IMR-90 (cell line): ENCODE results near the gene NPIPB5. TPM values are rescaled to one million over a fixed set of nuclear protein-coding genes. Genes with fewer than 3 reads are reported as not detected.
"Not testable (repeated sequence)": the region's sequence is repeated elsewhere in the genome, so short reads cannot be mapped to it uniquely, and the experiment has no call there.

ENCODE experiments used
- ATAC-seq: fragments of 200-7000 bp; cut with Tn5 transposase; 2 replicates; pipeline ENCODE4 v1.9.1; 2020; ENCODE audit warnings: low read depth, mild to moderate bottlenecking, moderate library complexity
- Bru-seq: library from RNA; stranded (reverse); fragments of 400-500 nt; gene quantifications from one replicate; lab custom pipeline; 2021; lab: Mats Ljungman, UMichigan
- BruChase-seq, 2 experiments: library from RNA; stranded (reverse); fragments of 400-500 nt; gene quantifications; one replicate each; lab custom pipeline; 2021; lab: Mats Ljungman, UMichigan
- BruUV-seq: library from RNA; stranded (reverse); fragments of 400-500 nt; replicated peaks from 2 replicates; lab custom pipeline; 2021; lab: Mats Ljungman, UMichigan
- CTCF ChIA-PET: fragments of 300-600 bp; formaldehyde crosslinking; extraction: SDS; loops from one replicate; lab custom pipeline; 2021; ENCODE audit warnings: antibody characterized with exemption; lab: Yijun Ruan, JAX
- POLR2A ChIA-PET: fragments of 300-600 bp; sonication (Branson Sonifier 250); formaldehyde crosslinking; loops from one replicate; lab custom pipeline; 2022; ENCODE audit warnings: antibody characterized with exemption; ENCODE audit not compliant: unreplicated experiment; lab: Charles Lee
- DNase-seq: peaks from one replicate; pipeline ENCODE4 v3.0.0; 2013
- H2AFZ ChIP-seq: replicated peaks from 2 replicates; pipeline ENCODE3; 2013; ENCODE audit warnings: low read length, mild to moderate bottlenecking; ENCODE audit not compliant: poor library complexity
- H2AK5ac ChIP-seq: 2 replicates; pipeline ENCODE4 v1.6.1; 2013; ENCODE audit warnings: low read depth, low read length, inconsistent platforms
- H2AK9ac ChIP-seq: replicated peaks from 2 replicates; pipeline ENCODE3; 2013; ENCODE audit warnings: mild to moderate bottlenecking, low read depth, low read length, moderate library complexity; ENCODE audit not compliant: poor library complexity
- H2BK120ac ChIP-seq: 2 replicates; pipeline ENCODE4 v1.6.1; 2013; ENCODE audit warnings: low read depth, low read length, inconsistent platforms
- H2BK15ac ChIP-seq: 3 replicates; pipeline ENCODE4 v1.6.1; 2013; ENCODE audit warnings: low read depth, low read length, inconsistent platforms
- H2BK20ac ChIP-seq: 2 replicates; pipeline ENCODE4 v1.6.1; 2013; ENCODE audit warnings: low read depth, mild to moderate bottlenecking, inconsistent platforms, low read length, moderate library complexity
- H2BK5ac ChIP-seq: 2 replicates; pipeline ENCODE4 v1.6.1; 2013; ENCODE audit warnings: mild to moderate bottlenecking, low read depth, low read length, inconsistent platforms; ENCODE audit not compliant: poor library complexity, severe bottlenecking
- H3K14ac ChIP-seq: replicated peaks from 2 replicates; pipeline ENCODE4 v1.6.1; 2013; ENCODE audit warnings: low read depth, low read length, inconsistent platforms
- H3K18ac ChIP-seq: 2 replicates; pipeline ENCODE4 v1.6.1; 2013; ENCODE audit warnings: low read depth, low read length, control low read depth
- H3K23ac ChIP-seq: 2 replicates; pipeline ENCODE4 v1.6.1; 2013; ENCODE audit warnings: low read depth, low read length, inconsistent platforms
- H3K27ac ChIP-seq: 2 replicates; pipeline ENCODE4 v1.5.1; 2013; ENCODE audit warnings: mild to moderate bottlenecking, control low read depth, low read length; ENCODE audit not compliant: insufficient read depth
- H3K27me3 ChIP-seq: 2 replicates; pipeline ENCODE4 v1.6.1; 2013; ENCODE audit warnings: low read length; ENCODE audit not compliant: control insufficient read depth, insufficient read depth
- H3K36me3 ChIP-seq: 2 replicates; pipeline ENCODE4 v1.6.1; 2013; ENCODE audit warnings: low read length, mixed read lengths; ENCODE audit not compliant: control insufficient read depth, insufficient read depth
- H3K4ac ChIP-seq: 2 replicates; pipeline ENCODE4 v1.6.1; 2013; ENCODE audit warnings: low read depth, low read length, inconsistent platforms
- H3K4me1 ChIP-seq: 2 replicates; pipeline ENCODE4 v1.6.1; 2013; ENCODE audit warnings: low read length, mixed read lengths; ENCODE audit not compliant: control insufficient read depth, insufficient read depth
- H3K4me2 ChIP-seq: 2 replicates; pipeline ENCODE4 v1.6.1; 2013; ENCODE audit warnings: low read depth, mild to moderate bottlenecking, control low read depth, low read length, moderate library complexity
- H3K4me3 ChIP-seq: 2 replicates; pipeline ENCODE4 v1.5.1; 2013; ENCODE audit warnings: low read depth, mild to moderate bottlenecking, control low read depth, low read length, moderate library complexity; ENCODE audit not compliant: insufficient read depth
- H3K56ac ChIP-seq: 2 replicates; pipeline ENCODE4 v1.6.1; 2013; ENCODE audit warnings: low read length, inconsistent platforms; ENCODE audit not compliant: insufficient read depth; ENCODE audit errors: extremely low read depth
- H3K79me1 ChIP-seq, 2 experiments: 2 replicates each; pipeline ENCODE4 v1.6.1; 2013; ENCODE audit warnings: low read length in 2 of 2, inconsistent platforms in 1 of 2, low read depth in 1 of 2
- H3K9ac ChIP-seq: 2 replicates; pipeline ENCODE4 v1.6.1; 2013; ENCODE audit warnings: low read depth, low read length, control low read depth
- H3K9me1 ChIP-seq: 2 replicates; pipeline ENCODE4 v1.6.1; 2013; ENCODE audit warnings: low read length, inconsistent platforms; ENCODE audit not compliant: insufficient read depth
- H3K9me3 ChIP-seq: 2 replicates; pipeline ENCODE4 v1.6.1; 2013; ENCODE audit warnings: low read length; ENCODE audit not compliant: control insufficient read depth, insufficient read depth
- H4K20me1 ChIP-seq: 2 replicates; pipeline ENCODE4 v1.6.1; 2013; ENCODE audit warnings: low read length, inconsistent platforms; ENCODE audit not compliant: insufficient read depth
- H4K5ac ChIP-seq: 2 replicates; pipeline ENCODE4 v1.6.1; 2013; ENCODE audit warnings: mild to moderate bottlenecking, low read depth, low read length, control low read depth
- H4K8ac ChIP-seq, 2 experiments: 2 replicates each; pipeline ENCODE4 v1.6.1; 2013; ENCODE audit warnings: low read depth in 2 of 2, low read length in 2 of 2, control low read depth in 1 of 2, inconsistent platforms in 1 of 2
- H4K91ac ChIP-seq: 2 replicates; pipeline ENCODE4 v1.6.1; 2013; ENCODE audit warnings: low read depth, low read length, inconsistent platforms; ENCODE audit not compliant: insufficient read depth
- WGBS, 2 experiments: methylation state at CpG; one replicate each; pipeline versions ENCODE4 v1.1.5 to v1.1.7; 2013; ENCODE audit warnings: missing lambda C conversion rate in 2 of 2; ENCODE audit not compliant: insufficient read length in 1 of 2; ENCODE audit errors: extremely low coverage in 2 of 2; 5-methylcytosine and 5-hydroxymethylcytosine counted together
- dilution Hi-C: fragments of 300-500 bp; cut with HindIII; formaldehyde crosslinking; loops from one replicate; pipeline ENCODE4 v1.14.3; 2018; ENCODE audit warnings: low sequenced_read_pairs; ENCODE audit not compliant: unreplicated experiment
- in situ Hi-C: fragments of 300-500 bp; cut with MboI; formaldehyde crosslinking; loops from 3 replicates; pipeline ENCODE4 v1.14.3; 2019; ENCODE audit warnings: low sequenced_read_pairs, inconsistent platforms, mixed read lengths
- intact Hi-C: fragments of 100-400 bp; cut with micrococcal nuclease; formaldehyde crosslinking; loops from 2 replicates; pipeline ENCODE4 v1.10.0; 2022
- long read RNA-seq: library from polyadenylated mRNA; unstranded; transcript quantifications from one replicate; pipeline ENCODE4 v2.0.0, GENCODE V29; 2021; ENCODE audit not compliant: unreplicated experiment
- polyA plus RNA-seq, 3 experiments: library from polyadenylated mRNA; depleted of rRNA; stranded (reverse); fragments of >200 nt; gene quantifications; 2 replicates each; pipeline ENCODE4 v1.2.3, GENCODE V29; 2012; ENCODE audit warnings: low replicate concordance in 1 of 3
- total RNA-seq: library from RNA; depleted of rRNA; stranded (reverse); fragments of >200 nt; gene quantifications from 2 replicates; pipeline ENCODE4 v1.2.3, GENCODE V29; 2012; rRNA removed

NPIPB5 gene
- total RNA-seq (29.8 and 32.2 TPM in 2 replicates), polyA plus RNA-seq (2012; rRNA removed) (49.5 and 56.6 TPM in 2 replicates), Bru-seq, nascent RNA (percentile 61 among the genes with signal in this experiment), BruChase-seq, experiment 1, labeled RNA remaining after a 6-hour chase (percentile 81 among the genes with signal in this experiment), BruChase-seq, experiment 2, labeled RNA remaining after a 2-hour chase (percentile 77 among the genes with signal in this experiment)
- 15.1 and 16.0 TPM in 2 replicates for polyA plus RNA-seq (2012; cell fraction: cytosol; rRNA removed)
- polyA plus RNA-seq (2012; cell fraction: nucleus; rRNA removed; ENCODE audit: low replicate concordance): 505 and 529 TPM in 2 replicates
- long read RNA-seq, partial matches to known transcripts: 0 of 6 reads
- long read RNA-seq, other reads (novel, unspliced or antisense): 6 of 6 reads

GRCh38 chr16:22510591-22510990, at the start of gene NPIPB5:
Gene NPIPB5 (plus strand): TSS chr16:22510891. CDS start chr16:22513802, 2,911 bp downstream.
- H3K27me3 ChIP-seq, H3K14ac ChIP-seq, H3K4me2 ChIP-seq, H2AFZ ChIP-seq, H2AK5ac ChIP-seq, H3K4me3 ChIP-seq, POLR2A ChIA-PET, H2BK20ac ChIP-seq, DNase-seq, H3K27ac ChIP-seq, H4K20me1 ChIP-seq, intact Hi-C loops, H2BK120ac ChIP-seq, H3K9me1 ChIP-seq, H2BK15ac ChIP-seq, H3K9ac ChIP-seq, H3K56ac ChIP-seq, in situ Hi-C loops, dilution Hi-C loops, H3K18ac ChIP-seq, H3K23ac ChIP-seq, H2AK9ac ChIP-seq, H2BK5ac ChIP-seq, H3K79me1 ChIP-seq, H3K4me1 ChIP-seq, CTCF ChIA-PET, H3K9me3 ChIP-seq, BruUV-seq, H4K8ac ChIP-seq, H4K5ac ChIP-seq, H4K91ac ChIP-seq, H3K4ac ChIP-seq, H3K36me3 ChIP-seq, ATAC-seq: not testable (repeated sequence)
- WGBS, 2 experiments: no CpG with 5 or more reads among the region's 4 CpGs

GRCh38 chr16:22468846-22469245, 41.8 kb upstream of the NPIPB5 start:
- H3K14ac ChIP-seq, CTCF ChIA-PET, H3K4me3 ChIP-seq, H3K4ac ChIP-seq, dilution Hi-C loops, H2BK120ac ChIP-seq, ATAC-seq, H4K5ac ChIP-seq, H4K91ac ChIP-seq, H2BK15ac ChIP-seq, H2AFZ ChIP-seq, H3K27ac ChIP-seq, H4K20me1 ChIP-seq, H3K79me1 ChIP-seq, H3K9ac ChIP-seq, H2BK5ac ChIP-seq, H3K9me3 ChIP-seq, in situ Hi-C loops, H3K23ac ChIP-seq, H3K4me2 ChIP-seq, POLR2A ChIA-PET, H3K36me3 ChIP-seq, H3K4me1 ChIP-seq, intact Hi-C loops, H2AK5ac ChIP-seq, H3K56ac ChIP-seq, H2BK20ac ChIP-seq, H4K8ac ChIP-seq, H3K9me1 ChIP-seq, H3K18ac ChIP-seq, H3K27me3 ChIP-seq, DNase-seq, H2AK9ac ChIP-seq, BruUV-seq: not testable (repeated sequence)
- WGBS, 2 experiments: no CpG with 5 or more reads among the region's 6 CpGs
